ENCODE data around the gene CDC34.

CDC34 gene

GRCh38 chr19:531753-532560 is at the start of gene CDC34:
TSS of gene CDC34 (plus strand) at chr19:531760. CDS start at chr19:531932, 172 bp downstream.
- no peak for DNase-seq (ENCODE audit: low read depth)
- peak within 1 kb of the TSS; percentile 98 for H3K4me3 ChIP-seq (ENCODE audit: control insufficient read depth, low read depth, low read length)
- TF ChIP-seq CTCF (IDR thresholded peaks at IDR 0.05; ENCODE audit: control insufficient read depth, insufficient read depth, low read depth, low read length, missing control alignments): no peak

GRCh38 chr19:482186-483041 is 49.1 kb upstream of the CDC34 start:
- DNase-seq (ENCODE audit: low read depth): no peak
- no peak overlapping the region for H3K4me3 ChIP-seq (ENCODE audit: control insufficient read depth, low read depth, low read length)
- no peak for TF ChIP-seq CTCF (IDR thresholded peaks at IDR 0.05; ENCODE audit: control insufficient read depth, insufficient read depth, low read depth, low read length, missing control alignments)

- DNase-seq (ENCODE audit: low read depth): no peak
- H3K4me3 ChIP-seq (ENCODE audit: control insufficient read depth, low read depth, low read length): no peak overlapping the region
- TF ChIP-seq CTCF (IDR thresholded peaks at IDR 0.05; ENCODE audit: control insufficient read depth, insufficient read depth, low read depth, low read length, missing control alignments): no peak
Measured at GRCh38 chr19:483332-484072, 48.1 kb upstream of the CDC34 start.

GRCh38 chr19:484494-484893 is 47.1 kb upstream of the CDC34 start:
- no peak for DNase-seq (ENCODE audit: low read depth)
- H3K4me3 ChIP-seq (ENCODE audit: control insufficient read depth, low read depth, low read length): no peak overlapping the region
- TF ChIP-seq CTCF (IDR thresholded peaks at IDR 0.05; ENCODE audit: control insufficient read depth, insufficient read depth, low read depth, low read length, missing control alignments): no peak

- no peak for TF ChIP-seq CTCF (IDR thresholded peaks at IDR 0.05; ENCODE audit: control insufficient read depth, insufficient read depth, low read depth, low read length, missing control alignments)
- DNase-seq (ENCODE audit: low read depth): no peak
- no peak overlapping the region for H3K4me3 ChIP-seq (ENCODE audit: control insufficient read depth, low read depth, low read length)
Measured at GRCh38 chr19:485077-485476, 46.5 kb upstream of the CDC34 start.

- DNase-seq (ENCODE audit: low read depth): no peak
- TF ChIP-seq CTCF (IDR thresholded peaks at IDR 0.05; ENCODE audit: control insufficient read depth, insufficient read depth, low read depth, low read length, missing control alignments): no peak
- no peak overlapping the region for H3K4me3 ChIP-seq (ENCODE audit: control insufficient read depth, low read depth, low read length)
Measured at GRCh38 chr19:485583-486236, 45.9 kb upstream of the CDC34 start.
